Suprapubic skin (tissue), 3 donors: ENCODE results near the gene PPP1R3G.

ENCODE experiments used
- POLR2AphosphoS5 ChIP-seq, 3 donors: sonication (generic); formaldehyde crosslinking; IDR thresholded peaks; one replicate each; pipeline ENCODE4 v1.6.1; 2017; ENCODE audit warnings: antibody characterized with exemption in 3 of 3
- TF ChIP-seq, protein P1 (sequence below), 2 donors: fragments of 200-600 bp in 1 of 2; fragments of 450-650 bp in 1 of 2; sonication (generic) in 1 of 2; IDR thresholded peaks; one replicate each; pipeline ENCODE4 v1.5.1; 2016 to 2019; ENCODE audit warnings: antibody characterized with exemption in 2 of 2, mild to moderate bottlenecking in 1 of 2, moderate library complexity in 1 of 2

- TF ChIP-seq, protein P1, sequence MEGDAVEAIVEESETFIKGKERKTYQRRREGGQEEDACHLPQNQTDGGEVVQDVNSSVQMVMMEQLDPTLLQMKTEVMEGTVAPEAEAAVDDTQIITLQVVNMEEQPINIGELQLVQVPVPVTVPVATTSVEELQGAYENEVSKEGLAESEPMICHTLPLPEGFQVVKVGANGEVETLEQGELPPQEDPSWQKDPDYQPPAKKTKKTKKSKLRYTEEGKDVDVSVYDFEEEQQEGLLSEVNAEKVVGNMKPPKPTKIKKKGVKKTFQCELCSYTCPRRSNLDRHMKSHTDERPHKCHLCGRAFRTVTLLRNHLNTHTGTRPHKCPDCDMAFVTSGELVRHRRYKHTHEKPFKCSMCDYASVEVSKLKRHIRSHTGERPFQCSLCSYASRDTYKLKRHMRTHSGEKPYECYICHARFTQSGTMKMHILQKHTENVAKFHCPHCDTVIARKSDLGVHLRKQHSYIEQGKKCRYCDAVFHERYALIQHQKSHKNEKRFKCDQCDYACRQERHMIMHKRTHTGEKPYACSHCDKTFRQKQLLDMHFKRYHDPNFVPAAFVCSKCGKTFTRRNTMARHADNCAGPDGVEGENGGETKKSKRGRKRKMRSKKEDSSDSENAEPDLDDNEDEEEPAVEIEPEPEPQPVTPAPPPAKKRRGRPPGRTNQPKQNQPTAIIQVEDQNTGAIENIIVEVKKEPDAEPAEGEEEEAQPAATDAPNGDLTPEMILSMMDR (IDR thresholded peaks at IDR 0.05), result no peak
- TF ChIP-seq POLR2AphosphoS5 (IDR thresholded peaks at IDR 0.05), result no peak
These were observed 45.2 kb downstream of the PPP1R3G start for GRCh38 chr6:5130135-5130866.
